K562 (cell line): Measurements from ENCODE around the gene CST7. TPM values are rescaled to one million over a fixed set of nuclear protein-coding genes. Genes with fewer than 3 reads are reported as not detected.

Experiments
- ATAC-seq: fragments of 200-7000 bp; cut with Tn5 transposase; 3 replicates; pipeline ENCODE4 v1.9.1; 2020; ENCODE audit warnings: moderate library complexity
- BruUV-seq: library from RNA; stranded (reverse); fragments of 400-500 nt; replicated peaks from 2 replicates; lab custom pipeline; 2021; lab: Mats Ljungman, UMichigan
- CTCF ChIA-PET: fragments of 300-600 bp; formaldehyde crosslinking; extraction: SDS; loops from one replicate; lab custom pipeline; 2021; ENCODE audit warnings: low intra/inter-chr PET ratio; lab: Yijun Ruan, JAX
- POLR2A ChIA-PET: fragments of 300-600, 350-650 bp; sonication (Branson Sonifier 250); formaldehyde crosslinking; extraction: SDS; loops from one replicate; lab custom pipeline; 2021; ENCODE audit warnings: antibody characterized with exemption, inconsistent platforms; lab: Yijun Ruan, JAX
- DNase-seq, 4 experiments: peaks; one replicate each; pipeline versions ENCODE4 v3.0.0 to v3.0.0-alpha.2; 2011 to 2018; ENCODE audit warnings: low spot score in 3 of 4, mixed read lengths in 3 of 4; ENCODE audit errors: extremely low read depth in 1 of 4
- FAIRE-seq: peaks from 2 replicates; lab custom pipeline; 2011; peaks lifted over from hg19 to GRCh38; lab: Jason Lieb, UNC
- H2AFZ ChIP-seq: 2 replicates; pipeline ENCODE4 v1.6.0; 2011; ENCODE audit warnings: low read depth, low read length, control low read depth, inconsistent platforms
- H3K27ac ChIP-seq: fragments of 200-600 bp; 3 replicates; pipeline ENCODE4 v1.8.0; 2011; ENCODE audit warnings: low read depth, mild to moderate bottlenecking, control low read depth, inconsistent platforms, low read length, moderate library complexity, mixed read lengths; ENCODE audit errors: extremely low read depth
- H3K27me3 ChIP-seq, 2 experiments: fragments of 300-600 bp in 1 of 2; 2 replicates in 1 of 2; 3 replicates in 1 of 2; pipeline versions ENCODE4 v1.6.0 to v1.8.0; 2011; ENCODE audit warnings: inconsistent platforms in 2 of 2, low read length in 2 of 2, mild to moderate bottlenecking in 1 of 2, mixed read lengths in 1 of 2, moderate library complexity in 1 of 2; ENCODE audit not compliant: control insufficient read depth in 2 of 2, insufficient read depth in 2 of 2
- H3K36me3 ChIP-seq: fragments of 300-600 bp; 3 replicates; pipeline ENCODE4 v1.8.0; 2011; ENCODE audit warnings: mild to moderate bottlenecking, low read length, inconsistent platforms; ENCODE audit not compliant: control insufficient read depth, insufficient read depth
- H3K4me1 ChIP-seq, 2 experiments: fragments of 200-600 bp in 1 of 2; replicated peaks in 1 of 2; 2 replicates in 1 of 2; 3 replicates in 1 of 2; pipeline versions ENCODE4 v1.5.1 to v1.8.0; 2011; ENCODE audit warnings: inconsistent platforms in 2 of 2, low read length in 2 of 2, mild to moderate bottlenecking in 1 of 2, mixed read lengths in 1 of 2, moderate library complexity in 1 of 2; ENCODE audit not compliant: control insufficient read depth in 2 of 2, insufficient read depth in 2 of 2
- H3K4me2 ChIP-seq: 2 replicates; pipeline ENCODE4 v1.6.1; 2011; ENCODE audit warnings: low read length, control low read depth, inconsistent platforms, mixed read lengths; ENCODE audit not compliant: insufficient read depth
- H3K4me3 ChIP-seq: fragments of 200-600 bp; sonication (generic), shearing (Covaris generic); 2 replicates; pipeline ENCODE4 v1.5.1; 2016; ENCODE audit warnings: control low read depth, inconsistent platforms
- H3K79me2 ChIP-seq: fragments of 200-600 bp; 3 replicates; pipeline ENCODE4 v1.8.0; 2011; ENCODE audit warnings: low read length, inconsistent platforms; ENCODE audit not compliant: control insufficient read depth, insufficient read depth
- H3K9ac ChIP-seq, 2 experiments: 2 replicates each; pipeline versions ENCODE4 v1.6.0 to v1.6.1; 2011; ENCODE audit warnings: low read depth in 2 of 2, low read length in 2 of 2, control low read depth in 1 of 2, inconsistent platforms in 1 of 2, mild to moderate bottlenecking in 1 of 2, mixed read lengths in 1 of 2; ENCODE audit not compliant: insufficient read depth in 1 of 2
- H3K9me1 ChIP-seq: one replicate; pipeline ENCODE4 v1.6.0; 2011; ENCODE audit warnings: inconsistent platforms, mild to moderate bottlenecking, low read length, moderate library complexity; ENCODE audit not compliant: control insufficient read depth, insufficient read depth
- H3K9me3 ChIP-seq: replicated peaks from 2 replicates; pipeline ENCODE4 v1.5.1; 2011; ENCODE audit warnings: low read depth, low read length, inconsistent platforms; ENCODE audit not compliant: control insufficient read depth, insufficient read depth
- H4K20me1 ChIP-seq: replicated peaks from 2 replicates; pipeline ENCODE4 v1.6.1; 2011; ENCODE audit warnings: low read length, inconsistent platforms, mixed read lengths; ENCODE audit not compliant: control insufficient read depth, insufficient read depth
- BRCA1 ChIP-seq, 2 experiments: fragments of 450-650 bp in 1 of 2; sonication (generic) in 1 of 2; formaldehyde crosslinking in 1 of 2; IDR thresholded peaks; 2 replicates each; pipeline versions ENCODE4 v1.5.0 to v1.6.1; 2017 to 2020; ENCODE audit warnings: mild to moderate bottlenecking in 1 of 2, missing genetic modification reagents in 1 of 2
- C11orf30 ChIP-seq: fragments of 450-650 bp; IDR thresholded peaks from 2 replicates; pipeline ENCODE4 v1.6.1; 2016; ENCODE audit warnings: low read depth, mild to moderate bottlenecking
- CBX1 ChIP-seq: sonication (generic); IDR thresholded peaks from 2 replicates; pipeline ENCODE4 v1.6.1; 2016; ENCODE audit warnings: antibody characterized with exemption, low read depth, mild to moderate bottlenecking
- ELF1 ChIP-seq: fragments of 200-800 bp; sonication (Bioruptor generic); IDR thresholded peaks from 2 replicates; pipeline ENCODE4 v1.6.1; 2016; ENCODE audit warnings: missing genetic modification characterization, missing compliant biosample characterization
- FOXJ3 ChIP-seq: sonication (generic); formaldehyde crosslinking; IDR thresholded peaks from 2 replicates; pipeline ENCODE4 v1.4.0; 2020; ENCODE audit warnings: mild to moderate bottlenecking, missing genetic modification reagents
- HNRNPK ChIP-seq: fragments of 200-400 bp; formaldehyde crosslinking; IDR thresholded peaks from one replicate; pipeline ENCODE4 v1.6.1; 2018; ENCODE audit warnings: mild to moderate bottlenecking, low read depth, low read length; ENCODE audit not compliant: poor library complexity, severe bottlenecking
- JUNB ChIP-seq: fragments of 450-650 bp; formaldehyde crosslinking; conservative IDR thresholded peaks from 2 replicates; pipeline ENCODE4 v1.4.0; 2020; ENCODE audit warnings: mild to moderate bottlenecking
- MITF ChIP-seq: IDR thresholded peaks from 2 replicates; pipeline ENCODE4 v1.6.1; 2014; ENCODE audit warnings: antibody characterized with exemption
- MTF1 ChIP-seq: fragments of 250-450 bp; sonication (Bioruptor Pico); IDR thresholded peaks from 2 replicates; pipeline ENCODE4 v1.9.0; 2021; ENCODE audit warnings: moderate library complexity, mild to moderate bottlenecking, inconsistent platforms, borderline replicate concordance
- MXD1 ChIP-seq: fragments of 250-450 bp; sonication (Bioruptor Pico); IDR thresholded peaks from 2 replicates; pipeline ENCODE4 v1.8.0; 2021; ENCODE audit warnings: borderline replicate concordance, mild to moderate bottlenecking, moderate library complexity; ENCODE audit not compliant: poor library complexity, severe bottlenecking
- NFATC3 ChIP-seq: fragments of 450-650 bp; IDR thresholded peaks from 2 replicates; pipeline ENCODE4 v1.6.1; 2017; ENCODE audit warnings: mild to moderate bottlenecking
- NFRKB ChIP-seq: fragments of 450-650 bp; IDR thresholded peaks from 2 replicates; pipeline ENCODE4 v1.6.1; 2016; ENCODE audit warnings: low read depth
- PKNOX1 ChIP-seq: fragments of 450-650 bp; IDR thresholded peaks from 2 replicates; pipeline ENCODE4 v1.6.1; 2016
- POLR2H ChIP-seq: IDR thresholded peaks from 2 replicates; pipeline ENCODE4 v1.6.1; 2016; ENCODE audit warnings: missing genetic modification characterization, low read depth, mild to moderate bottlenecking, control low read depth, missing compliant biosample characterization, moderate library complexity
- ZMIZ1 ChIP-seq, 2 experiments: fragments of 150-350 bp in 1 of 2; IDR thresholded peaks; 2 replicates each; pipeline ENCODE4 v1.6.1; 2012 to 2016; ENCODE audit warnings: low read depth in 2 of 2, low read length in 2 of 2, mild to moderate bottlenecking in 1 of 2, moderate library complexity in 1 of 2
- ZNF316 ChIP-seq: fragments of 450-650 bp; IDR thresholded peaks from 2 replicates; pipeline ENCODE4 v1.6.1; 2016
- WGBS: fragments of 100-300 bp; shearing (Covaris generic); methylation state at CpG from one replicate; pipeline ENCODE4 v1.1.6; 2016; ENCODE audit warnings: low coverage, mixed read lengths; ENCODE audit not compliant: insufficient coverage; ENCODE audit errors: missing lambda C conversion rate; 5-methylcytosine and 5-hydroxymethylcytosine counted together
- in situ Hi-C: fragments of 300-500 bp; cut with MboI; formaldehyde crosslinking; loops from 4 replicates; pipeline ENCODE4 v1.15.0; 2018; ENCODE audit warnings: inconsistent platforms, mixed read lengths
- intact Hi-C: fragments of 100-400 bp; cut with micrococcal nuclease; formaldehyde crosslinking; loops from 2 replicates; pipeline ENCODE4 v1.14.2; 2022
- polyA plus RNA-seq, 8 experiments: library from polyadenylated mRNA; depleted of rRNA in 4 of 8; stranded (reverse) in 5 of 8; unstranded in 3 of 8; fragments of >200 nt; fragmentation: Nextera tagmentation in 2 of 8; fragmentation: Illumina TruSeq in 1 of 8; extraction: Ambion mirVana in 2 of 8; extraction: Trizol in 1 of 8; gene quantifications; 2 replicates each; pipeline versions ENCODE4 v1.2.1 to v1.2.3, GENCODE V29; 2011 to 2014; ENCODE audit warnings: inconsistent platforms in 1 of 8, missing spikeins in 1 of 8
- total RNA-seq, 7 experiments: library from RNA; depleted of rRNA in 6 of 7; stranded (reverse); fragments of >200 nt in 6 of 7; fragmentation: Illumina TruSeq in 2 of 7; extraction: Trizol in 2 of 7; gene quantifications; 2 replicates each; pipeline versions ENCODE4 v1.2.1 to v1.2.3, GENCODE V29; 2011 to 2021; ENCODE audit warnings: low replicate concordance in 1 of 7

CST7 gene
- total and polyA plus RNA-seq, 9 of the 15 experiments (the other 6 are each of a cell fraction or from before 2014, with no cell fraction given), result not detected

- Histone ChIP-seq H3K4me3 (no peak overlapping the region), H2AFZ (no peak overlapping the region), H3K27ac (no peak overlapping the region), H3K9me1 (no peaks in the 10 kb centered on the region), H3K9ac (no peak overlapping the region), H3K4me1 (no peaks in the 10 kb centered on the region), H4K20me1 (no peaks in the 10 kb centered on the region), H3K27me3 (no peaks in the 10 kb centered on the region), H3K36me3 (peaks cover 29% of the 10 kb centered on the region; the same call in 2 of the 3 replicates), H3K9me3 (no peaks in the 10 kb centered on the region), H3K79me2 (no peaks in the 10 kb centered on the region), H3K4me2 (no peak overlapping the region)
- 87% methylated on average over 9 of the region's 9 CpGs for WGBS
- ATAC-seq (no peak), FAIRE-seq (no peak), DNase-seq (no peak)
- CTCF ChIA-PET, result no interaction called here
- POLR2A ChIA-PET, result no interaction called here
- no TSS peak for BruUV-seq
- in situ Hi-C loops (no loop called here), intact Hi-C loops (no loop called here)
- TF ChIP-seq ZMIZ1 (IDR thresholded peaks at IDR 0.05; ENCODE audit: low read depth in 2 of 2, low read length in 2 of 2) (no peak), PKNOX1 (no peak), MTF1 (CRISPR knock-in tag) (no peak), CBX1 (no peak), BRCA1 (IDR thresholded peaks at IDR 0.05) (no peak), BRCA1 (CRISPR knock-in tag; IDR thresholded peaks at IDR 0.05) (no peak), HNRNPK (no peak), JUNB (CRISPR knock-in tag) (no peak), FOXJ3 (CRISPR knock-in tag) (no peak), NFRKB (no peak), ZNF316 (no peak), POLR2H (tag) (no peak), ELF1 (tag) (no peak), C11orf30 (no peak), MITF (no peak), NFATC3 (no peak), MXD1 (CRISPR knock-in tag) (no peak)
Measured at GRCh38 chr20:24964506-24964840, 15.4 kb downstream of the CST7 start.
